Gastrocnemius medialis (tissue), 4 donors: Measurements from ENCODE around the gene EIF3F. TPM values are rescaled to one million over a fixed set of nuclear protein-coding genes. Genes with fewer than 3 reads are reported as not detected.

Experiments
- ATAC-seq, 2 donors: fragments of 150-250 bp; one replicate each; pipeline ENCODE4 v1.9.1; 2016
- DNase-seq, 2 donors: peaks; one replicate each; pipeline ENCODE4 v3.0.0-alpha.2; 2019
- H3K27ac ChIP-seq, 4 donors: fragments of 200-600 bp; sonication (generic); 1 replicate in 1 of 4; 2 replicates in 3 of 4; pipeline ENCODE4 v1.5.1; 2016 to 2018; ENCODE audit warnings: mild to moderate bottlenecking in 2 of 4, moderate library complexity in 1 of 4
- H3K27me3 ChIP-seq, 3 donors: fragments of 200-600 bp; sonication (generic) in 2 of 3; 1 replicate in 1 of 3; 2 replicates in 2 of 3; pipeline versions ENCODE4 v1.5.1 to v1.6.0; 2016 to 2019; ENCODE audit warnings: mild to moderate bottlenecking in 1 of 3, moderate library complexity in 1 of 3
- H3K36me3 ChIP-seq, 2 donors: fragments of 200-600 bp; sonication (generic) in 1 of 2; one replicate each; pipeline ENCODE4 v1.5.1; 2017 to 2018
- H3K4me1 ChIP-seq, 2 donors: fragments of 200-600 bp; sonication (generic) in 1 of 2; one replicate each; pipeline ENCODE4 v1.5.1; 2016 to 2017; ENCODE audit warnings: mild to moderate bottlenecking in 2 of 2
- H3K4me3 ChIP-seq, 4 donors: fragments of 200-600 bp; sonication (generic) in 3 of 4; 1 replicate in 1 of 4; 2 replicates in 3 of 4; pipeline ENCODE4 v1.5.1; 2016 to 2019; ENCODE audit warnings: mild to moderate bottlenecking in 2 of 4
- H3K9me3 ChIP-seq, 3 donors: fragments of 200-600 bp; sonication (generic) in 2 of 3; 1 replicate in 1 of 3; 2 replicates in 2 of 3; pipeline ENCODE4 v1.5.1; 2016 to 2019
- POLR2A ChIP-seq, 2 donors: fragments of 450-650 bp; IDR thresholded peaks; one replicate each; pipeline ENCODE4 v1.6.1; 2017; ENCODE audit warnings: antibody characterized with exemption in 2 of 2, mild to moderate bottlenecking in 2 of 2, moderate library complexity in 2 of 2
- in situ Hi-C, 4 donors: fragments of 200-750 bp; cut with MboI; loops; one replicate each; pipeline versions ENCODE4 v1.15.0 to v1.8.0; 2017; ENCODE audit warnings: low sequenced_read_pairs in 4 of 4
- intact Hi-C: fragments of 100-400 bp; cut with DNase I; formaldehyde crosslinking; loops from one replicate; pipeline ENCODE4 v1.15.1; 2023; ENCODE audit warnings: low total_unique reads
- total RNA-seq, 4 donors: library from RNA; depleted of rRNA; stranded (reverse); fragments of >200 nt; gene quantifications; one replicate each; pipeline versions ENCODE4 v1.1.0 to v1.2.3, GENCODE V29; 2016
- TF ChIP-seq, protein P1 (sequence below), 5 experiments: fragments of 450-650 bp in 3 of 5; fragments of 200-600 bp in 2 of 5; sonication (generic) in 2 of 5; IDR thresholded peaks in 4 of 5; conservative IDR thresholded peaks in 1 of 5; 1 replicate in 4 of 5; 2 replicates in 1 of 5; pipeline ENCODE4 v1.5.1; 2016 to 2019; ENCODE audit warnings: antibody characterized with exemption in 5 of 5, mild to moderate bottlenecking in 3 of 5, moderate library complexity in 3 of 5

EIF3F gene
- total RNA-seq, 4 donors from 2014 or later, result 187 to 303 (median 239) TPM

DNA sequence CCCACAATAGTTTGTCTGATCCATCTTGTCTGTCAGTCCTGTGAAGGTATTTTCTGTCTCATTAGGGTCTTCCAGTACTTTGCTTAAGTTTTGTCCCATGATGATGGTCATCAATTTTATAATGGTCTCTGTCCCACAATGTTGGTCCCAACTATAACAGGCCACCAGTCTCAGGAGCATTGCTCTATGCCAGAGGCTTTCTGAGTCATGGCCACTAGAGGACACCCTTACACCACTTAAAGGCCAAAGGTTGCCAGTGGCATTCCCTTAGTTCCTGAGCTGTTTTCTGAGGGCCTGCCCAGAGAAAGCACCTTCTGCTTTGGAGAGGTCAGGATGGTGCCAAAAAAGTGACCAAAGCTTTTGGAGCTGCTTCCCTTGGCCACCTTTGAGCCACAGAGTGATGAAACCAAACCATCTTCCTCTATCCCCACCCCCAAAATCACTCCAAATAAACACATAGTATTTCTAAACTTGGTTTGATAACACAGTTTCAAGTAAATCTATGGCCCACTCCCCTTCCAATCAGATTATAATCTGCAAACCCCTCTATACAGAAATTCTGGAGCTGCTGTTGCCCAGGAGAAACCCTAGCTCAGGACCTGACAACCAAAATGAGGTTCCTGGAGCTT, 19.3 kb downstream of the EIF3F start:
- no peaks in the 10 kb centered on the region for H3K36me3 ChIP-seq
- in situ Hi-C loops (loop anchor here in 2 of 4 donors (5.0 to 10.0 kb wide), 2 partner anchors 88 to 96 kb away; no protein-coding TSS in a partner anchor), intact Hi-C loops (loop anchor here (2.0 kb wide), 1 partner anchor 92 kb away; no protein-coding TSS in a partner anchor)
- DNase-seq (peak in 1 of 2 donors; percentile 47), ATAC-seq (peak; percentile 89 to 92)
- H3K27me3 ChIP-seq, result peaks cover 0 to 2% (median 0%) of the 10 kb centered on the region in 3 donors
- TF ChIP-seq POLR2A (IDR thresholded peaks at IDR 0.05), result no peak
- TF ChIP-seq, protein P1, sequence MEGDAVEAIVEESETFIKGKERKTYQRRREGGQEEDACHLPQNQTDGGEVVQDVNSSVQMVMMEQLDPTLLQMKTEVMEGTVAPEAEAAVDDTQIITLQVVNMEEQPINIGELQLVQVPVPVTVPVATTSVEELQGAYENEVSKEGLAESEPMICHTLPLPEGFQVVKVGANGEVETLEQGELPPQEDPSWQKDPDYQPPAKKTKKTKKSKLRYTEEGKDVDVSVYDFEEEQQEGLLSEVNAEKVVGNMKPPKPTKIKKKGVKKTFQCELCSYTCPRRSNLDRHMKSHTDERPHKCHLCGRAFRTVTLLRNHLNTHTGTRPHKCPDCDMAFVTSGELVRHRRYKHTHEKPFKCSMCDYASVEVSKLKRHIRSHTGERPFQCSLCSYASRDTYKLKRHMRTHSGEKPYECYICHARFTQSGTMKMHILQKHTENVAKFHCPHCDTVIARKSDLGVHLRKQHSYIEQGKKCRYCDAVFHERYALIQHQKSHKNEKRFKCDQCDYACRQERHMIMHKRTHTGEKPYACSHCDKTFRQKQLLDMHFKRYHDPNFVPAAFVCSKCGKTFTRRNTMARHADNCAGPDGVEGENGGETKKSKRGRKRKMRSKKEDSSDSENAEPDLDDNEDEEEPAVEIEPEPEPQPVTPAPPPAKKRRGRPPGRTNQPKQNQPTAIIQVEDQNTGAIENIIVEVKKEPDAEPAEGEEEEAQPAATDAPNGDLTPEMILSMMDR (IDR thresholded peaks at IDR 0.05 in 4 of 5, conservative IDR thresholded peaks at IDR 0.05 in 1 of 5), result peak; percentile 63 to 73 (median 68)
- H3K4me3 ChIP-seq, result no peak overlapping the region
- no peak overlapping the region for H3K27ac ChIP-seq
- no peaks in the 10 kb centered on the region for H3K9me3 ChIP-seq
- H3K4me1 ChIP-seq, result no peaks in the 10 kb centered on the region

DNA sequence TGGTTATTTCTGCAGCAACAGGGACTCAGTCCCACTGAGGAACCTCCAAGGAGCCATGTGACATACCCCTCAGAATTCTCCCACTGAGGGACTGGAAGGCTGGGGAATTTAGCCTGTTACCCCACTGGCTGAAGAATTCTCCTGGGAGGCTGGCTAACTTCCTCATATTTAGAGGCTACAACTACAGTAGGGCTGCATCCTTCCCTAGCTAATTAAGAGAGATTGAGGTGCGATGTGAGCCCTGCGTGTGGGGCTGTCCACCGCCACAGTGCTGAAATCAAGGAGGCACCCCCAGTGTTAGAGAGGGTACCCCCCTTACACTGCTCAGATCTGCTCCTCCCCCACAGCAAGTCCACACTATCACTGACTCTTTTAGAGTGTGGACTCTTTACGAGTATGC, 21.1 kb downstream of the EIF3F start:
- H3K27me3 ChIP-seq, result peaks cover 0 to 2% (median 0%) of the 10 kb centered on the region in 3 donors
- H3K36me3 ChIP-seq, result no peaks in the 10 kb centered on the region
- TF ChIP-seq POLR2A (IDR thresholded peaks at IDR 0.05), result no peak
- TF ChIP-seq, protein P1 (IDR thresholded peaks at IDR 0.05 in 4 of 5, conservative IDR thresholded peaks at IDR 0.05 in 1 of 5), result no peak
- no peaks in the 10 kb centered on the region for H3K9me3 ChIP-seq
- H3K27ac ChIP-seq, result no peak overlapping the region
- H3K4me1 ChIP-seq, result no peaks in the 10 kb centered on the region
- in situ Hi-C loops, result loop anchor here in 2 of 4 donors (5.0 to 10.0 kb wide), 2 partner anchors 87 to 94 kb away; no protein-coding TSS in a partner anchor
- intact Hi-C loops, result no loop called here
- no peak for DNase-seq
- H3K4me3 ChIP-seq, result no peak overlapping the region
- no peak for ATAC-seq

DNA sequence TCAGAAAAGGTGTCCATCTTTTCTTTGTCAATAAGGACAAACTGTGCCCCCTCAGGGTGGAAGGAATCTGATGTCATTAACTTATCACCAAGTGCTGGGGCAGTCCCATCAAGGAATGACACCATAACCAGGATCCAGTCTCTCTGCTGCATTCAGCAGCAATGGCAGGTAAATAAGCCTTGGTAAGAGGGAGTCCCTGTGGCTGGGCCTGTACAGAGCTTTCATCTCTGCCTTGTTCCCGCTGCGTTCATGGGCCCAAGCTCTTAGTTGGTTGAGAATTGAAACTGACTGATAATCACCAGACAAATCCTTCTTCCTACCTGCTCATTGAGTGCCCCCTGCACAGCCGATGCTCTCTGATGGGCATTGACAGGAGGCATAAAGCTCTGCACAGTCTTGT, 22.7 kb downstream of the EIF3F start:
- H3K4me1 ChIP-seq, result no peaks in the 10 kb centered on the region

DNA sequence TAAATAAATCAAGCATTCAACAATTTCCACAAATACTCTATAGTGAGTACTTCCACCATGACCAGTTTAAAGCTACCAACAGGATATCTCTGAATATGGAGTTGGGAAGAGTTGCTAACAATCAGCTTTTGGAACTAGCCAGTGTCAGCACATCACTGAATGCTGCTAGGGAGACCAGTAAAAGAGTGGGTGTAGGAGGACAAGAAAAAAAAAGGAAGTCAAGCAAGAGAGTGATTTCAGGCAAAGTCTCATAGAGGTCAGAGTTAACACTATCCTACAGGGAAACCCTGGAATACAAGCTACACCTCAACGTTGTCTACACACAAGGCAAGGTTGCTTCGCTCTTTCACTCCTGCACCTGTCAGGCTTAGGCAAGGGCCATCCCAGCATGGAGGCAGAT, 24.2 kb downstream of the EIF3F start:
- H3K27ac ChIP-seq, result no peak overlapping the region
- no peaks in the 10 kb centered on the region for H3K9me3 ChIP-seq
- no peak overlapping the region for H3K4me3 ChIP-seq
- peaks cover 0 to 5% (median 0%) of the 10 kb centered on the region in 3 donors for H3K27me3 ChIP-seq
- in situ Hi-C loops, result no loop called here
- no peaks in the 10 kb centered on the region for H3K4me1 ChIP-seq
- H3K36me3 ChIP-seq, result no peaks in the 10 kb centered on the region
- ATAC-seq (no peak), DNase-seq (no peak)
- TF ChIP-seq, protein P1 (IDR thresholded peaks at IDR 0.05 in 4 of 5, conservative IDR thresholded peaks at IDR 0.05 in 1 of 5), result no peak
- TF ChIP-seq POLR2A (IDR thresholded peaks at IDR 0.05), result no peak
- intact Hi-C loops, result no loop called here

More for the DNA sequence above, 22.7 kb downstream of the EIF3F start:
- in situ Hi-C loops, result loop anchor here in 2 of 4 donors (5.0 to 10.0 kb wide), 2 partner anchors 85 to 92 kb away; no protein-coding TSS in a partner anchor
- Histone ChIP-seq H3K27ac (no peak overlapping the region), H3K27me3 (peaks cover 0 to 2% (median 0%) of the 10 kb centered on the region in 3 donors), H3K4me3 (no peak overlapping the region), H3K36me3 (no peaks in the 10 kb centered on the region), H3K9me3 (no peaks in the 10 kb centered on the region)
- no peak for DNase-seq
- TF ChIP-seq, protein P1 (IDR thresholded peaks at IDR 0.05 in 4 of 5, conservative IDR thresholded peaks at IDR 0.05 in 1 of 5), result no peak
- no peak for TF ChIP-seq POLR2A (IDR thresholded peaks at IDR 0.05)
- intact Hi-C loops, result no loop called here
- no peak for ATAC-seq
